Measurements from ENCODE around the gene SPOCK2. TPM values are rescaled to one million over a fixed set of nuclear protein-coding genes. Genes with fewer than 3 reads are reported as not detected.

SPOCK2 gene
- total RNA-seq, 1 experiment from 2014 or later = not detected

DNA sequence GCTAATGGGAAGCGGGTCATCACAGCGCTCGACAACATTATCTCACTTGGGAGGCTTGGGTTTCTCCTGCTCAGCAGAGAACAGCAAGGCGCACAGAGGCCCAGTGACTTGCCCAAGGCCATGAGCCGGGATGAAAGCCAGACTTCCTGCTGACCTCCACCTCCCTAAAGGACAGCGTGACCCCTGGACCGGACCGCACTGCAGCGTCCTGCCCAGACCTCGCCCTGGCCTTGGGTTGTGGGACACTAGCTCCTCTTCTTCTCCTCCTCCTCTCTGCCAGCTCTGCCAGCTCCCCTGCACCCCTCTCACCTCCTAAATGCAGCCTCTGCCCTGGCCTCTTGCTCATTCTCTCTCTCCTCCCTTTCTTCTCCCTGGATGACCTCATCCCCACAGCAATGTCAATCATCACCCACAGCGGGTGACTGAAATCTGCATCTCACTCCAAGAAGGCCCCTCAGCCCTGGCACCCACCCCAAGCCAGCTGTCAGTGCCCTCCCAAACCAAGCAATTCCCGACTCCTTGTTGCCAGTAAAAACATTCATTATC lies 19.4 kb downstream of the SPOCK2 start:
- H3K27me3 ChIP-seq = no peaks in the 10 kb centered on the region
- no peaks in the 10 kb centered on the region for H3K36me3 ChIP-seq
- H3K4me3 ChIP-seq = no peak overlapping the region
- peak; percentile 40 for DNase-seq
- no peaks in the 10 kb centered on the region for H3K9me3 ChIP-seq

DNA sequence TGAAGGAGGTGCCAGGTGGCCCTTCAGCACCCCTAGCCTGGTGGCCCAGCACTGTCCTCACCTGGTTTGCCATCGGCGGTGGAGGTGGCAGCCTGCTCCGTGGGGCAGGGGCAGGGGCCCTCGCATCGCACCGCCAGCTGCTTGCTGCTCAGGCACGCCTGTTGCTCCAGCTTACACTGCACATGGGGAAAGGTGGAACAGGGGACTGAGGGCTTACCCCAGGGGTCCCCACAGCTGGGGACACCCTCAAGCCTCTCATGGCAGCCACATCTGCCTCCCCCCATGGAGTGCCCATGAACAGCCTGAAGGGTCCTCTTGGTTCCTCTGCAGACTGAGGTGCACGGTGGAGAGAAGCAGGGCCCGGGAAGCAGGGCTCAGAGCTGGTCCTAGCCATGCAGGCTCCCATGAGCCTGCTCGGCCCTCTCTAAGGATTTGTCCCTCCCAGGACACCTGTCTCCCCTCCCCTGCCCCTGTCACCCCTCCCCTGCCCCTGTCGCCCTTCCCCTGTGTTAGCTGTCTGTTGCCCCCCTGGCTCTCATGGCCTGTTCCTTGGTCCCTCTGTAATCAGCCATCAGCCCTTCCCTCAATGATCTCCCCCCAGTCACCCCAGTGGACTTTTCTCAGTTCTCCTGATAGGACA lies 20.1 kb downstream of the SPOCK2 start:
- Histone ChIP-seq H3K4me3 (no peak overlapping the region), H3K9me3 (no peaks in the 10 kb centered on the region), H3K27me3 (no peaks in the 10 kb centered on the region), H3K36me3 (no peaks in the 10 kb centered on the region)
- DNase-seq = no peak

DNA sequence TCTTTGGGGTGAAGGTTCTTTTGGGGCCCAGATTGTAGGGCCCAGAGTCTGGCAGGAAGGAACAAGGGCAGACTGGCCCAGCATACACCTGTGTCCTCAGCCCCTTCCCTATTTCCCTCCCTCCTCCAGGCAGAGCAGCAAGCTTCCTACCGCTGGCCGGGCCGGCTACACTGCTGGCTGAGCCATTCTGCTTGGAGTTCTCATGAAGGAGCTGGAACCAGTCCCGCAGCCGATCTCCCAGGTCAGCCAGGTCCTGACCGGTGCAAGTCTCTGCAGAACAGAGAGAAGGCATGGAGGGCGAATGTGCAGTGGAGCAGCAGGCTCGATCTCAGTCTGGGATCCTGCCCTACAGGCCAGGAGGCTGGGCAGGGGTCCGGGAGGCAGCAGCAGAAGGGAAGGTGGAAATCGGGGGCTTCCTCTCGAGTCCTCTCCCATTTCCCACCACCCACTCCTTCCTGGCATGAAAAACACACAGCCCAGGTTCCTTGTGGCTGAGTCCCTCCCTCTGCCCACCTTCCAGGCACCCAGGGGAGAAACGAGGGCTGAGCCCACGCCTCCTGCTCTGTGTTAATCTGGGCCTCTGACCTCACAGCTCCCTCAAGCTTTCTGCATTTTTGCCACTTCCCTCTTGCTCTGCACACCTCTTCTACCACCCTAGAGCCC lies 20.8 kb downstream of the SPOCK2 start:
- H3K36me3 ChIP-seq = no peaks in the 10 kb centered on the region
- no peaks in the 10 kb centered on the region for H3K27me3 ChIP-seq
- no peak for DNase-seq
- no peak overlapping the region for H3K4me3 ChIP-seq
- H3K9me3 ChIP-seq = no peaks in the 10 kb centered on the region

DNA sequence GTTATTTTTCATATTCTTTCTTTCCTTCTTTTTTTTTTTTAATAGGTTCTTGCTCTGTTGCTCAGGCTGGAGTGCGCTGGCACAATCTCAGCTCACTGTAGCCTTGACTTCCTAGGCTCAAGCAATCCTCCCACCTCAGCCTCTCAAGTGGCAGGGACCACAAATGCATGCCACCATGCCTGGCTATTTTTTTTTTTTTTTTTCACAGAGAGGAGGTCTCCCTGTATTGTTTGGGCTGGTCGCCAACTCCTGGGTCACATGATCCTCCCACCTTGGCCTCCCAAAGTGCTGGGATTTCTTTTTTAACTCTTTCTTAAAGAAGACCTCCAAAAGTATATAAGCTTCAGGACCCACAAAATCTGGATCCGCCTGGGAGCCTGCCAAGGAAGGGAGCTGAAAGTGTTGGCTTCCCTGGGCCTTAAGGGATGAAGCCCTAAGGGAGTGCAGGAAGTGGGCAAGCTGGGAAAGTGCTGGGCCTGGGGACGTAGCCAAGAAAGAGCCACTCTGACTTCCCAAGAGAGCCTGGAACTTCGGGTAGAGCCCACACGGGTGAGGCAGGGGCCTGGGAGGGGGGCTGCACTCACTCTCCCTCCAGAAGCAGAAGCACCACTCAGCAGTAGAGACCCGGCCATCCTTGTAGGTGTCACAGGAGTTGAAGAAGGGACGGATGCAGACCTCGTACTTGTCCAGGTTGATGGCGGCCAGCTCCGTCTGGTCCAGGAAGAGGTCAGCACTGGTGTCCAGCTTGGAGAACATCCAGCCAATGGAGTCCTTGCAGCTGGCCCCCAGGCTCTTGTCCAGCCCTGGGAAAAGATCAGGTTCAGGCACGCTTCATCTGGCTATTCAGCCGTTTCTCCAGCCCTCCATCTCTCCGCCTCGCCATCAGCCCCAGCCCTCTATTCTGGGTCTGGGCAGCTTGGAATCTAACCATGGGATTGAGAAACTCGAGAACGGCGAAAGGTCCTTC lies 21.8 kb downstream of the SPOCK2 start:
- no peak for DNase-seq

DNA sequence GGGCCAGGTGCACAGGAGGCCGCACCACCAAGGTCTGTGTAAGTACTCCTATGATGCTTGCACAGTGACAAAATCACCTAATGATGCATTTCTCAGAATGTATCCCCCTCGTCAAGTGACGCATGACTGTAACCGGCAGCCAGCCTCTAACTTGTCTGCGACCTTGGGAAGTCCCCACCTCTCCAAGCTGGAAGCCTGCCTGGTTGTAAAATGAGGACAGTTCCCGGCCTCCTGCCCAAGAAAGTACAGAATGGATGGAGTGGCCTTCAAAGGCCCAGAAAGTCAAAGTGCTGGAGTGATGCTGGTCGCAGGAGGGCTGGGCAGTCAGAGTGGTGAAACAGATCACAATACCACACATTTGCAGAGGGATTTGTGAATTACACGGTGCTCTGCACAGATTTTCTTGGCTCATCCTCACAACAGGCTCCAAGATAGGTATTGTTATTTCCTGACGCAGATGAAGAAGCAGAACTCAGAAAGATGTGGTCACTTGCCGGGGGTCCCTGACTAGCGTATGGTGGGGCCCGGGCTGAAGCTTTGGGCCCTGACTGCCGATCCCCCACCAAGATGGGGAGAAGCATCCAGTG lies 22.8 kb downstream of the SPOCK2 start:
- no peaks in the 10 kb centered on the region for H3K36me3 ChIP-seq
- DNase-seq = no peak

More for the DNA sequence above, 21.8 kb downstream of the SPOCK2 start:
- Histone ChIP-seq H3K36me3 (no peaks in the 10 kb centered on the region), H3K9me3 (no peaks in the 10 kb centered on the region), H3K27me3 (no peaks in the 10 kb centered on the region), H3K4me3 (no peak overlapping the region)

DNA sequence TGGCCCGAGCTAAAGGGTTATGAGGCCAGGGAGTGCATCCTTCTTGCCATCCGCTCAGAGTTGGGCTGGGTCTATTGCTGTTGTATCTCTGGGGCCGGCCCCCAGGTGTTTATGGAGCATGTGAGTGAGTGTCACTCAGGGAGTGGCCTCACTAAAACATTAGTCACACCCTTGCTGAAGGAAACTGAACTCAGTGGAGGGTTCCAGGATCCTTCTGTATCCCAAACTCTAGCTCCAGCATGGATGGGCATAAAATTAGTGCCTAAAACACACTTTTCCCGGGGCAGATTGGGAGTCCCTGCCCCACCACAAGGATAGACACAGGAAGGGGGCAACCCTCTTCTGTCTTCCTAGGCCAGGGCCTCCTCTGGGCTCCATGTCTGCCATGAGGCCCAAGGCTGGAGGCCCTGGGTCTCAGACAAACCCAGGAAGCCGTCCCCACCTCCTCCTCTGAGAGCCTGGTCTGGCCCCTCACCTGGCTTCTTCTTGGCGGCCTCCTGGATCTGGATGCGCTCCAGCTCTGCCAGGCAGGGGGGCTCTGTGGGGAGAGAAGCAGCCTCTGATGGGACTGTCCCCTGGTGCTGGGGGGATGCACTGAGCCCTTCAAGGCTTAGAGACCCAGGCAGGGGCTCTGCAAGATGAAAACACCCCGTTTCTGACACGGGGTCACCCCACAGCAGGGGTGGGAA lies 24.5 kb downstream of the SPOCK2 start:
- H3K9me3 ChIP-seq = no peaks in the 10 kb centered on the region
- H3K4me3 ChIP-seq = no peak overlapping the region
- no peaks in the 10 kb centered on the region for H3K27me3 ChIP-seq
- no peaks in the 10 kb centered on the region for H3K36me3 ChIP-seq
- DNase-seq = no peak

More for the DNA sequence above, 22.8 kb downstream of the SPOCK2 start:
- Histone ChIP-seq H3K27me3 (no peaks in the 10 kb centered on the region), H3K4me3 (no peak overlapping the region), H3K9me3 (no peaks in the 10 kb centered on the region)

DNA sequence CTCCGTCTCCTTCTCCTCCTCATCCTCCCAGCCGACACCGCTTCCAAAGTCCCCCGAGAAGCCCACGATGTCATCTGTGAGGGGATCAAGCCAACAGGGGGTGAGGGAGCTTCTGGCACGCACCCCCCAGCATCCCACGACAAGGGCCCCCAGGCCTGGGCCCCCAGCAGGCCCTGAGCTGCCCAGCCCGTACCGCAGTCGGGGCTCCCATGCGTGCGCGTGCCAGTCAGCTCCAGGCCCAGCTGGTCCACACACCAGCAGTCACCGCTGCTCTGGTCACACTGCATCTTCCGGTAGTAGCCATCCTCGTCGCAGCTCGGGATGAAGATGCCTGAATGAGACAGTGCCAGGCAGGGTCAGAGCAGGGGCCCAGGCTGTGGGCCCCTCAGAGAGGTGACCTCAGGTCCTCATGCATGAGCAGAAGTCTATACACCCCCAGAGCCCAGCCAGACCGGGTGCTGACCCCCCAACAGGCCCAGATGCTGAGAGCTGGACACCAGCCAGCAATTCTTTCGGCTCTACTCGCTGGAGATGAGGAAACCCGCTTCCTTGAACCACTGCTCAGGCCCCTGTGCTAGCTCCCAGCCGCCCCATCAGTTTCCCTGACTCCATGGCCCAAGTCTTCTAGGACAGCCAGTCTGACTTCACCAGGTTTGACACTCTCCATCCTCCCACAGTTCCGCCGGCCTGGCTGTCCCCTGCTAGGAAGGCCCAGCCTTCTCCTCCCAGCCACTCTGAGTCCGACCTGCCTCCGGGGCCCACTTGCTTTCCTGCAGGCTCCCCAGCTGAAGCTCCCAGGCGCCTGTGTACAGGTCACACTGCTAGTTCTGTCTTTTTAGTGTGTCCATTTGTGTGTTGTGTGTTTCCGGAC lies 25.3 kb downstream of the SPOCK2 start:
- Histone ChIP-seq H3K27me3 (no peaks in the 10 kb centered on the region), H3K9me3 (no peaks in the 10 kb centered on the region), H3K4me3 (no peak overlapping the region), H3K36me3 (no peaks in the 10 kb centered on the region)
- DNase-seq = no peak

DNA sequence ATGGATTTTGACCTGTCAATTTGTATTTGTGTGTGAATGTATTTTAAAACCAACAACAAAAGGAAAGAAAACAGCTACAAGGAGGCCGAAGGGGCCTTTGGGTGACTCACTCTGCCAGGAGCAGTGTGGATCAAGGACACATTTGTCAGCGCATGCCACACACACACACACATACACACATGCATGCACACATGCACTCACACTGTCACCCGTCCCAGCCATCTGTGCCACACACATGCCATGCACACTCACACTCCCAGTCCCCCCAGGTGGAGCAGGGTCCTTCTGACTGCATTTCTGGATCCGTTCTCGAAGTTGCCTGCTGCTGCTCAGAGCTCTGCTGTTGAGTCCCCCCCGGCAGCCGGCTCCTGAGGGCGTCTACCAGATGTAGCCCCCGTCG lies 26.0 kb downstream of the SPOCK2 start:
- DNase-seq = no peak
- Histone ChIP-seq H3K36me3 (no peaks in the 10 kb centered on the region), H3K27me3 (no peaks in the 10 kb centered on the region), H3K4me3 (no peak overlapping the region), H3K9me3 (no peaks in the 10 kb centered on the region)

DNA sequence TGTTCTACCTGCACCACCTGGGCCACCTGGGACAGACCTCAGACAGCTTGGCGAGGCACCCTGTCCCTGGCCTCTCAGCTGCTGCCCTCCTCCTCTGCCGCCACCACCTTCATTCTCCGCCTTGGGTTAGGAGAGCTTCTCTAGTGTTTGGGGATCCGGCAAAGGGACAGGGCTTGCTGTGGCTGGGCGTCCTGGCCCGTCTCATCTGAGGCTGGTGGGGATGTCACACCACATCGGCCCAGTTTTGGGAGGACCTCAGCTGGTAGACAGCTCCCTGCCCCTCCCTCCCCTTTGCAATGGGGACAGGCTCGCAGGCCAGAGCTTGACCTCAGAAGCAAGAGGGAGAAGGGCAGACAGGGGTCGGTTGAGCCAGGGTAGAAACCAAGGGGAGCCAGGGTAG lies 26.4 kb downstream of the SPOCK2 start:
- Histone ChIP-seq H3K9me3 (no peaks in the 10 kb centered on the region), H3K27me3 (no peaks in the 10 kb centered on the region), H3K36me3 (no peaks in the 10 kb centered on the region), H3K4me3 (no peak overlapping the region)
- DNase-seq = no peak

DNA sequence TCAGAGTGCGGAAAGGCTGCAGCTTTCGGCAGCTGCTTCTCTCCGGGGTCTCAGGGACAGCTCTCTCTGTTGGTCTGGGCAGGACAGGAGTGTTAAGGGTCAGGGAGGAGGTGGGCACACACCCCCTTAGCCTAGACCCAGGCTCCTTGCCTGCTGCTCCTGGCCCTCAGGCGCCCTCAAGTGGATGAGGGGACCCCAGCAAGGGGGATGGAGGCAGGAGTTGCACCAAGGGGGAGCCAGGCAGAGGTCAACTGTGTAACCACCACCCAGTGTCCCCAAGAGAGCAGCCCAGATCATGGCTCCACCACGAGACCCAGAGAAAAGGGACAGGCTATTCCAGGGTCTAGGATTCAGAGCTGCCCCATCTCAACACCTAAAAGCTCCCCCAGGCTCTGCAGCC lies 26.9 kb downstream of the SPOCK2 start:
- H3K27me3 ChIP-seq = no peaks in the 10 kb centered on the region

DNA sequence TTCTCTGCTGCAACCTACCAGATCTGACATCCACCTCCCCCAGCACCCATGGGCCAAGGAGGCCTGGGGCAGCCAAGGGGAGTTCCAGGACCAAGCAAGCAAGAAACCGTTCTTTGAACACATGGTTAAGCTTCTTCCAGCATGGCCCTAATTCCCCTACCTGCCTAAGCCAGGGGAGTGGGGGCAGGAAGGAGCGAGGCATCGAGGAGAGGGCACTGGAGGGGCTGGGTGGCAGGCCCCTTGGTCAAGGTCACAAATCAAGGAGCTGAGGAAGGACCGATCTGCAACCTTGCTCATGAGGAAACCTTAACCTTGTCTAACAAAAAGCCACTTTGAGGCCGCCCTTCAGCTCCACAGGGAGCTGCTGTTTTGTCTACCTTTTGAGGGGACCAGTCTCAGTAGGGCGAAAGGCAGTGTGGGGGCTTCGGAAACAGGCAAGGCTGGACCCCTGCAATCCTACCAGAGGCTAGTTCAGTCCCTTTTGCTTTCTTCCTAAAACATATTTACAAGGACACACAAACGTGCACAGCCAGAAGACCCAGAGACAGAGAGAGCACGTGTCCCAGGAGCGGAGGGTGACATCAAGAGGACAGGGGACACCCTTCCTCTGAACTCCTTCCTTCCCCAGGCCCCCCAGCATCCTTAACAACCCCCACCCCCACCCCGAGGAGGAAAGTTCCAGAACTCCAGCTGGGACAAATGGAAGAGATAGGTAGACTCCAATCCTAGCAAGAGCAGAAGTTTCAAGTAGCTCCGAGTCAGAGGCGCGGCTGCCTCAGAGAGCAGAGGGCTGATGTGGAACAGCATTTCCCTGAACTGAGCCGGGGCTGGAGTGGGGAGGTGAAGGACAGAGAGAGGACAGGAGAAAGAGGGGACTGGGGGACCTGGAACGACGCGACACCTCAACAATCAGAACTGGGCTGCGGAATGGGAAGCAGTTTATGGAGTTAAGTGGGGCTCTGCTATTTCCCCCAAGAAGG lies 28.2 kb downstream of the SPOCK2 start:
- Histone ChIP-seq H3K36me3 (no peaks in the 10 kb centered on the region), H3K9me3 (no peaks in the 10 kb centered on the region), H3K4me3 (no peak overlapping the region), H3K27me3 (no peaks in the 10 kb centered on the region)
- DNase-seq = no peak

More for the DNA sequence above, 26.9 kb downstream of the SPOCK2 start:
- Histone ChIP-seq H3K9me3 (no peaks in the 10 kb centered on the region), H3K4me3 (no peak overlapping the region), H3K36me3 (no peaks in the 10 kb centered on the region)
- DNase-seq = no peak

DNA sequence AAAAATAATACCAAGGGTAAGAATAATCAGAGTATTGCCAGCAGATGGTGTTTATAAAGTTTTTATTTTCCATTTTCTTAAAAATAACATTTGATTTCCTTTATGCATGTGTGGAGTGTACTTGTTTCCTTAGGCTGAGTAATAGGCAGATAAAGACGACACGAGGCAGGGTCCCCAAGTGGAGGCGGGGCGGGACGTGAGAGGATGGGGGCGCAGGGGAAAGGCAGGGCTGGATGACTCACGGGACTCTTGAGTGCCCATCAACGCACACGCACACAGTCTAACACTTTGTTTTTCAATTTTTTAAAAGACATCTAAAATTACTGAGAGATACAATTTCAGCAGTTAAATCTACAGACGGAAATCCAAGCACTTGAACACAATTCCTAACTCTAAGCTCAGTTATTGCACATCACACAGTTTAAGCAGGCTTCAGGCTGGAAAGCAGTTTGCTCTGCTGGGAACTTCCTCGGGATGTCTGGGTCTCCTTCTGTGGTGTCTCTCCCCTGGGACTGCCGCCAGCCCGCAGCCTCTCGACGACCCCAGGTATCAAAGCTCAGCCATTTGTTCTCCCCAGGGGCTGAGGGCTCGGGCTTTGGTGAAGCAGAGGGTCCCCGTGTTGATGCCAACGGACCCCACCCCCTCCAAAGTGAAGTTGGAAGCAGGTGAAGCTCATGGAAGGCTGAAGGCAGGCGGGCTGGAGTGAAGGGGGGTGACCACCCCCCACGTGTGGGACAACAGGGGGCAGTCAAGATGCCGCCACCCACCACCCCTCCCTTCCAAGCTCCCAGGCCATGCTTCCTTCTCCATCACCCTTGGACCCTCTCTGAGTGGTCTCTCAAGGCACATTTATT lies 29.1 kb downstream of the SPOCK2 start:
- no peaks in the 10 kb centered on the region for H3K9me3 ChIP-seq
- no peaks in the 10 kb centered on the region for H3K27me3 ChIP-seq
- DNase-seq = no peak
- no peaks in the 10 kb centered on the region for H3K36me3 ChIP-seq
- no peak overlapping the region for H3K4me3 ChIP-seq

DNA sequence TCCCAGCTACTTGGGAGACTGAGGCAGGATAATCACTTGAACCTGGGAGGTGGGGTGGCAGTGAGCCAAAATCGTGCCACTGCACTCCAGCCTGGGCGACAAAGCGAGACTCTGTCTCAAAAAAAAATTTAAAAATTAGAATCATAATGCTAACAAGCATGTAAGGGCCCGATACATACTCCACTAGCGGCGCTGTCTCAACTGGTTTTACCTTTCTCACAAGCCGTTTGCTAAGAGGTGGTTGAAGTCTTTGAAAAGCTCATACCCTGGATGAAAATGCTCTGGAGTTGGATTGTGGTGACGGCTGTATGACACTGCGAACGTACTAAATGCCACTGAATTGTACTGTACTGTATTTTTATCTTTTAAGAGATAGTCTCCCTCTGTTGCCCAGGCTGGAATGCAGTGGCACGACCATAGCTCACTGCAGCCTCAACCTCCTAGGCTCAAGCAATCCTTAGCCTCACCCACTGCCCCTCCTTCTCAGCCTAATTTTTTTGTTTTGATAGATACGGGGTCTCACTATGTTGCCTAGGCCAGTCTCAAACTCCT lies 29.9 kb downstream of the SPOCK2 start:
- no peak for DNase-seq
- H3K4me3 ChIP-seq = no peak overlapping the region
- no peaks in the 10 kb centered on the region for H3K27me3 ChIP-seq
- no peaks in the 10 kb centered on the region for H3K36me3 ChIP-seq
- H3K9me3 ChIP-seq = no peaks in the 10 kb centered on the region

Measured in MG63 (cell line).